HG03039 (cell line): ENCODE data around the gene HOXB8.

Experiments
- ATAC-seq: cut with Tn5 transposase; IDR thresholded peaks from one replicate; pipeline ENCODE4 v1.9.1; 2021; ENCODE audit warnings: mild to moderate bottlenecking, moderate library complexity; ENCODE audit not compliant: unreplicated experiment

The HOXB8 gene

GRCh38 chr17:48624544-48625494, 9.7 kb upstream of the HOXB8 start:
- no peak for ATAC-seq

- no peak for ATAC-seq
Measured at GRCh38 chr17:48624118-48624517, 9.0 kb upstream of the HOXB8 start.

- no peak for ATAC-seq
Measured at GRCh38 chr17:48623583-48623982, 8.5 kb upstream of the HOXB8 start.

GRCh38 chr17:48622857-48623256, 7.8 kb upstream of the HOXB8 start:
- ATAC-seq, result no peak

- no peak for ATAC-seq
Measured at GRCh38 chr17:48621410-48622392, 6.6 kb upstream of the HOXB8 start.

- no peak for ATAC-seq
Measured at GRCh38 chr17:48620461-48621139, 5.5 kb upstream of the HOXB8 start.

GRCh38 chr17:48619826-48620449, 4.8 kb upstream of the HOXB8 start:
- ATAC-seq, result no peak

GRCh38 chr17:48618256-48618896, 3.3 kb upstream of the HOXB8 start:
- ATAC-seq, result no peak

- ATAC-seq, result no peak
Measured at GRCh38 chr17:48617471-48618255, 2.6 kb upstream of the HOXB8 start.

- ATAC-seq, result no peak
Measured at GRCh38 chr17:48616717-48617470, 1.8 kb upstream of the HOXB8 start.

GRCh38 chr17:48615963-48616716, 1.0 kb upstream of the HOXB8 start:
- ATAC-seq, result no peak

GRCh38 chr17:48613862-48614694, 1.0 kb downstream of the HOXB8 start:
- ATAC-seq, result no peak

- no peak for ATAC-seq
Measured at GRCh38 chr17:48612854-48613691, 2.0 kb downstream of the HOXB8 start.

GRCh38 chr17:48612456-48612853, 2.6 kb downstream of the HOXB8 start:
- ATAC-seq, result no peak

GRCh38 chr17:48611681-48612455, 3.2 kb downstream of the HOXB8 start:
- ATAC-seq, result no peak
